HEK293 (cell line): ENCODE data around the gene MAN1C1.
A peak's percentile ranks its signal among the peaks of the same experiment; 100 is the strongest.

Experiments used
- BCL11B ChIP-seq: fragments of 450-650 bp; formaldehyde crosslinking; IDR thresholded peaks from 2 replicates; pipeline ENCODE4 v1.5.1; 2016; ENCODE audit warnings: low read depth, missing biosample characterization, missing genetic modification characterization
- GLI2 ChIP-seq: fragments of 450-650 bp; formaldehyde crosslinking; IDR thresholded peaks from 2 replicates; pipeline ENCODE4; 2017; ENCODE audit warnings: missing biosample characterization, missing genetic modification characterization, low read depth, borderline replicate concordance
- KLF7 ChIP-seq: fragments of 450-650 bp; formaldehyde crosslinking; IDR thresholded peaks from 2 replicates; pipeline ENCODE4 v1.5.1; 2016; ENCODE audit warnings: missing biosample characterization, missing genetic modification characterization, borderline replicate concordance
- MZF1 ChIP-seq: fragments of 450-650 bp; formaldehyde crosslinking; IDR thresholded peaks from 2 replicates; pipeline ENCODE4 v1.5.1; 2017; ENCODE audit warnings: missing biosample characterization, missing genetic modification characterization, borderline replicate concordance
- OVOL3 ChIP-seq: fragments of 450-650 bp; formaldehyde crosslinking; IDR thresholded peaks from 2 replicates; pipeline ENCODE4 v1.5.1; 2016; ENCODE audit warnings: missing biosample characterization, missing genetic modification characterization
- PRDM1 ChIP-seq: fragments of 450-650 bp; formaldehyde crosslinking; IDR thresholded peaks from 2 replicates; pipeline ENCODE4; 2016; ENCODE audit warnings: missing biosample characterization, missing genetic modification characterization
- SALL2 ChIP-seq: fragments of 450-650 bp; formaldehyde crosslinking; IDR thresholded peaks from 2 replicates; pipeline ENCODE4 v1.5.0; 2017; ENCODE audit warnings: missing biosample characterization, mild to moderate bottlenecking, missing genetic modification characterization, borderline replicate concordance
- SCRT1 ChIP-seq: fragments of 450-650 bp; formaldehyde crosslinking; IDR thresholded peaks from 2 replicates; pipeline ENCODE4 v1.5.1; 2016; ENCODE audit warnings: missing biosample characterization, missing genetic modification characterization, borderline replicate concordance
- SP2 ChIP-seq: fragments of 450-650 bp; formaldehyde crosslinking; IDR thresholded peaks from 2 replicates; pipeline ENCODE4 v1.5.1; 2016; ENCODE audit warnings: missing biosample characterization, missing genetic modification characterization
- ZBTB8A ChIP-seq: fragments of 450-650 bp; formaldehyde crosslinking; IDR thresholded peaks from 2 replicates; pipeline ENCODE4 v1.5.1; 2016; ENCODE audit warnings: missing biosample characterization, missing genetic modification characterization
- ZNF10 ChIP-seq: fragments of 450-650 bp; formaldehyde crosslinking; IDR thresholded peaks from 2 replicates; pipeline ENCODE4 v1.5.1; 2017; ENCODE audit warnings: missing biosample characterization, missing genetic modification characterization
- ZNF133 ChIP-seq: fragments of 450-650 bp; formaldehyde crosslinking; IDR thresholded peaks from 2 replicates; pipeline ENCODE4 v1.5.1; 2016; ENCODE audit warnings: missing biosample characterization, missing genetic modification characterization
- ZNF184 ChIP-seq: fragments of 450-650 bp; IDR thresholded peaks from 2 replicates; pipeline ENCODE4 v1.5.1; 2018; ENCODE audit warnings: missing biosample characterization, mild to moderate bottlenecking, missing genetic modification characterization
- ZNF221 ChIP-seq: fragments of 450-650 bp; formaldehyde crosslinking; IDR thresholded peaks from 2 replicates; pipeline ENCODE4 v1.5.1; 2017; ENCODE audit warnings: missing biosample characterization, missing genetic modification characterization, borderline replicate concordance
- ZNF223 ChIP-seq: fragments of 450-650 bp; formaldehyde crosslinking; IDR thresholded peaks from 2 replicates; pipeline ENCODE4 v1.5.1; 2016; ENCODE audit warnings: missing biosample characterization, missing genetic modification characterization
- ZNF302 ChIP-seq: fragments of 450-650 bp; formaldehyde crosslinking; IDR thresholded peaks from 2 replicates; pipeline ENCODE4 v1.5.1; 2016; ENCODE audit warnings: missing biosample characterization, missing genetic modification characterization, low read depth
- ZNF335 ChIP-seq: fragments of 450-650 bp; formaldehyde crosslinking; conservative IDR thresholded peaks from 2 replicates; pipeline ENCODE4 v1.5.1; 2016; ENCODE audit warnings: missing biosample characterization, missing genetic modification characterization
- ZNF426 ChIP-seq: fragments of 450-650 bp; formaldehyde crosslinking; IDR thresholded peaks from 2 replicates; pipeline ENCODE4 v1.5.1; 2017; ENCODE audit warnings: missing biosample characterization, missing genetic modification characterization, mild to moderate bottlenecking, inconsistent platforms, moderate library complexity
- ZNF529 ChIP-seq: fragments of 450-650 bp; formaldehyde crosslinking; IDR thresholded peaks from 2 replicates; pipeline ENCODE4 v1.5.1; 2017; ENCODE audit warnings: missing genetic modification characterization, missing biosample characterization; ENCODE audit not compliant: insufficient replicate concordance
- ZNF561 ChIP-seq: fragments of 450-650 bp; IDR thresholded peaks from 2 replicates; pipeline ENCODE4 v1.5.1; 2018; ENCODE audit warnings: missing biosample characterization, missing genetic modification characterization, borderline replicate concordance
- ZNF624 ChIP-seq: fragments of 450-650 bp; formaldehyde crosslinking; IDR thresholded peaks from 2 replicates; pipeline ENCODE4 v1.5.1; 2017; ENCODE audit warnings: missing biosample characterization, missing genetic modification characterization
- ZNF76 ChIP-seq: fragments of 450-650 bp; formaldehyde crosslinking; IDR thresholded peaks from 2 replicates; pipeline ENCODE4; 2016; ENCODE audit warnings: low read depth, missing biosample characterization, missing genetic modification characterization, borderline replicate concordance
- TF ChIP-seq, protein P1 (sequence below): fragments of 450-650 bp; formaldehyde crosslinking; conservative IDR thresholded peaks from 2 replicates; pipeline ENCODE4 v1.5.1; 2016; ENCODE audit warnings: low read depth, missing biosample characterization, missing genetic modification characterization
- TF ChIP-seq, protein P2 (sequence below): fragments of 450-650 bp; formaldehyde crosslinking; IDR thresholded peaks from 2 replicates; pipeline ENCODE4 v1.5.1; 2016; ENCODE audit warnings: missing biosample characterization, missing genetic modification characterization
- TF ChIP-seq, protein P3 (sequence below): fragments of 450-650 bp; formaldehyde crosslinking; IDR thresholded peaks from 2 replicates; pipeline ENCODE4 v1.5.1; 2016; ENCODE audit warnings: missing biosample characterization, missing genetic modification characterization
- TF ChIP-seq, protein P4 (sequence below): fragments of 450-650 bp; formaldehyde crosslinking; IDR thresholded peaks from 2 replicates; pipeline ENCODE4 v1.5.1; 2017; ENCODE audit warnings: missing biosample characterization, missing genetic modification characterization

Gene MAN1C1

DNA sequence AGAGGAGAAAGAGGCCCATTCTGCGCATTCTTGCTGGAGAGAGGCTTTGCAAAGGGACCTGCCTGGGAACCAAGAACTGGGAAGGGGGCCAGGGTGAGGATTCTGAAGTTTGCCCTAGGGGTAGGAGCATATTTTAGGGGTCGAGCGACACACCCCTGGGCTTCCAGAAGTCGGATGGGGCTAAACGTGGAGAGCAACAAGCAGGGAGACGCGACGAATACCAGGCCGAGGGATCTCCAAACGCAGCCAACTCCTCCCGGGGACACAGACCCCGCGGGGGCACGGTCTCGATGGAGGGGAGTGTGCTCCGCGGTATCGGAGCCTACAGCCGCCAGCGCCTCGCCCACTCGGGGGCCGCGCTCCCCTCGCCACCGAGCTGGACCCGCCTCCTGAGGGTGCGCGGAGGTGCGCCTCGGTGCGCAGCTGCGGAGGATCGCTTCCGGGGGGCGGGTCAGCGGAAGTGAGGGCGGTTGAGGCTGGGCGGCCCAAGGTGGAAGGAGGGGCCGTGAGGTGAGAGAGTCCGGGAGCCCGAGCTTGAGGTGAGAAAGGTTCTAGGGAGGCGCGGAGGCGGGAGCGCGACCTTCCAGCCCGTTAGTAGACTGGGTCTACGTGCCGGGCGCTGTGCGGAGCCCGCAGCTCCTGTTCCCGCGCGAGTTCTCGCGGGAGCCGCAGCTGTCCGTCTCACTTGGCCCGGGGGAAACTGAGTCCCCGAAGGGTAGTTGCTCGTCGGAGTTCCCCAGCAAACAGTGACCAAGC, 203.1 kb downstream of the MAN1C1 start, which contains the start of gene MTFR1L (continued):
- TF ChIP-seq, protein P1, sequence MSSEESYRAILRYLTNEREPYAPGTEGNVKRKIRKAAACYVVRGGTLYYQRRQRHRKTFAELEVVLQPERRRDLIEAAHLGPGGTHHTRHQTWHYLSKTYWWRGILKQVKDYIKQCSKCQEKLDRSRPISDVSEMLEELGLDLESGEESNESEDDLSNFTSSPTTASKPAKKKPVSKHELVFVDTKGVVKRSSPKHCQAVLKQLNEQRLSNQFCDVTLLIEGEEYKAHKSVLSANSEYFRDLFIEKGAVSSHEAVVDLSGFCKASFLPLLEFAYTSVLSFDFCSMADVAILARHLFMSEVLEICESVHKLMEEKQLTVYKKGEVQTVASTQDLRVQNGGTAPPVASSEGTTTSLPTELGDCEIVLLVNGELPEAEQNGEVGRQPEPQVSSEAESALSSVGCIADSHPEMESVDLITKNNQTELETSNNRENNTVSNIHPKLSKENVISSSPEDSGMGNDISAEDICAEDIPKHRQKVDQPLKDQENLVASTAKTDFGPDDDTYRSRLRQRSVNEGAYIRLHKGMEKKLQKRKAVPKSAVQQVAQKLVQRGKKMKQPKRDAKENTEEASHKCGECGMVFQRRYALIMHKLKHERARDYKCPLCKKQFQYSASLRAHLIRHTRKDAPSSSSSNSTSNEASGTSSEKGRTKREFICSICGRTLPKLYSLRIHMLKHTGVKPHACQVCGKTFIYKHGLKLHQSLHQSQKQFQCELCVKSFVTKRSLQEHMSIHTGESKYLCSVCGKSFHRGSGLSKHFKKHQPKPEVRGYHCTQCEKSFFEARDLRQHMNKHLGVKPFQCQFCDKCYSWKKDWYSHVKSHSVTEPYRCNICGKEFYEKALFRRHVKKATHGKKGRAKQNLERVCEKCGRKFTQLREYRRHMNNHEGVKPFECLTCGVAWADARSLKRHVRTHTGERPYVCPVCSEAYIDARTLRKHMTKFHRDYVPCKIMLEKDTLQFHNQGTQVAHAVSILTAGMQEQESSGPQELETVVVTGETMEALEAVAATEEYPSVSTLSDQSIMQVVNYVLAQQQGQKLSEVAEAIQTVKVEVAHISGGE (tag by site-specific recombination) = peak; percentile 95
- TF ChIP-seq ZNF302 (tag by site-specific recombination) (no peak), ZNF335 (peak; percentile 77; the same call in 1 of the 2 replicates), ZNF221 (no peak), ZNF223 (tag by site-specific recombination) (no peak), SALL2 (tag by site-specific recombination) (no peak), ZNF561 (tag by site-specific recombination) (no peak), SCRT1 (tag by site-specific recombination) (0 out of 2 replicates have a peak, but pooled peaks have one; percentile 17), GLI2 (tag by site-specific recombination) (no peak), ZNF133 (tag by site-specific recombination) (no peak), ZNF624 (tag by site-specific recombination) (no peak), ZNF426 (tag by site-specific recombination) (no peak), ZNF529 (tag by site-specific recombination) (no peak), BCL11B (tag by site-specific recombination) (no peak; the same call in 1 of the 2 replicates), MZF1 (tag by site-specific recombination) (peak; percentile 52; the same call in 1 of the 2 replicates), OVOL3 (tag by site-specific recombination) (no peak), ZBTB8A (tag by site-specific recombination) (peak; percentile 67), KLF7 (tag by site-specific recombination) (no peak), ZNF76 (no peak), ZNF184 (no peak), ZNF10 (tag by site-specific recombination) (no peak), PRDM1 (tag by site-specific recombination) (0 out of 2 replicates have a peak, but pooled peaks have one; percentile 18), SP2 (tag by site-specific recombination) (peak; percentile 99)
- TF ChIP-seq, protein P2, sequence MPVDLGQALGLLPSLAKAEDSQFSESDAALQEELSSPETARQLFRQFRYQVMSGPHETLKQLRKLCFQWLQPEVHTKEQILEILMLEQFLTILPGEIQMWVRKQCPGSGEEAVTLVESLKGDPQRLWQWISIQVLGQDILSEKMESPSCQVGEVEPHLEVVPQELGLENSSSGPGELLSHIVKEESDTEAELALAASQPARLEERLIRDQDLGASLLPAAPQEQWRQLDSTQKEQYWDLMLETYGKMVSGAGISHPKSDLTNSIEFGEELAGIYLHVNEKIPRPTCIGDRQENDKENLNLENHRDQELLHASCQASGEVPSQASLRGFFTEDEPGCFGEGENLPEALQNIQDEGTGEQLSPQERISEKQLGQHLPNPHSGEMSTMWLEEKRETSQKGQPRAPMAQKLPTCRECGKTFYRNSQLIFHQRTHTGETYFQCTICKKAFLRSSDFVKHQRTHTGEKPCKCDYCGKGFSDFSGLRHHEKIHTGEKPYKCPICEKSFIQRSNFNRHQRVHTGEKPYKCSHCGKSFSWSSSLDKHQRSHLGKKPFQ (tag by site-specific recombination) = no peak
- TF ChIP-seq, protein P3, sequence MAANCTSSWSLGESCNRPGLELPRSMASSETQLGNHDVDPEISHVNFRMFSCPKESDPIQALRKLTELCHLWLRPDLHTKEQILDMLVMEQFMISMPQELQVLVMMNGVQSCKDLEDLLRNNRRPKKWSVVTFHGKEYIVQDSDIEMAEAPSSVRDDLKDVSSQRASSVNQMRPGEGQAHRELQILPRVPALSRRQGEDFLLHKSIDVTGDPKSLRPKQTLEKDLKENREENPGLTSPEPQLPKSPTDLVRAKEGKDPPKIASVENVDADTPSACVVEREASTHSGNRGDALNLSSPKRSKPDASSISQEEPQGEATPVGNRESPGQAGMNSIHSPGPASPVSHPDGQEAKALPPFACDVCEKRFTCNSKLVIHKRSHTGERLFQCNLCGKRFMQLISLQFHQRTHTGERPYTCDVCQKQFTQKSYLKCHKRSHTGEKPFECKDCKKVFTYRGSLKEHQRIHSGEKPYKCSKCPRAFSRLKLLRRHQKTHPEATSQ (tag by site-specific recombination) = no peak
- TF ChIP-seq, protein P4, sequence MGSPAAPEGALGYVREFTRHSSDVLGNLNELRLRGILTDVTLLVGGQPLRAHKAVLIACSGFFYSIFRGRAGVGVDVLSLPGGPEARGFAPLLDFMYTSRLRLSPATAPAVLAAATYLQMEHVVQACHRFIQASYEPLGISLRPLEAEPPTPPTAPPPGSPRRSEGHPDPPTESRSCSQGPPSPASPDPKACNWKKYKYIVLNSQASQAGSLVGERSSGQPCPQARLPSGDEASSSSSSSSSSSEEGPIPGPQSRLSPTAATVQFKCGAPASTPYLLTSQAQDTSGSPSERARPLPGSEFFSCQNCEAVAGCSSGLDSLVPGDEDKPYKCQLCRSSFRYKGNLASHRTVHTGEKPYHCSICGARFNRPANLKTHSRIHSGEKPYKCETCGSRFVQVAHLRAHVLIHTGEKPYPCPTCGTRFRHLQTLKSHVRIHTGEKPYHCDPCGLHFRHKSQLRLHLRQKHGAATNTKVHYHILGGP = no peak
